GM18511 (cell line): Measurements from ENCODE around the gene SNRNP40.

Experiments used
- ATAC-seq: cut with Tn5 transposase; IDR thresholded peaks from one replicate; pipeline ENCODE4 v1.9.1; 2021; ENCODE audit warnings: mild to moderate bottlenecking, moderate library complexity; ENCODE audit not compliant: unreplicated experiment

SNRNP40 gene

GRCh38 chr1:31296486-31297276 lies at the start of gene SNRNP40, which contains the start of gene ZCCHC17:
Gene SNRNP40, minus strand, starts transcription at chr1:31296788. Its CDS starts 37 bp downstream, at chr1:31296751.
Gene ZCCHC17, plus strand, starts transcription at chr1:31297032. Its CDS starts 13,067 bp downstream, at chr1:31310099.
- ATAC-seq, result peak; percentile 98

GRCh38 chr1:31345635-31346034 lies 49.0 kb upstream of the SNRNP40 start:
- ATAC-seq, result no peak

- no peak for ATAC-seq
Measured at GRCh38 chr1:31344503-31344902, 47.9 kb upstream of the SNRNP40 start.

GRCh38 chr1:31336687-31337467 lies 40.3 kb upstream of the SNRNP40 start:
- ATAC-seq, result no peak

GRCh38 chr1:31335007-31335406 lies 38.4 kb upstream of the SNRNP40 start:
- ATAC-seq, result no peak

GRCh38 chr1:31327381-31327780 lies 30.8 kb upstream of the SNRNP40 start:
- no peak for ATAC-seq

- no peak for ATAC-seq
Measured at GRCh38 chr1:31326461-31326860, 29.9 kb upstream of the SNRNP40 start.

- ATAC-seq, result no peak
Measured at GRCh38 chr1:31324992-31325391, 28.4 kb upstream of the SNRNP40 start.

GRCh38 chr1:31324093-31324492 lies 27.5 kb upstream of the SNRNP40 start:
- ATAC-seq, result no peak

- ATAC-seq, result no peak
Measured at GRCh38 chr1:31318146-31318545, 21.6 kb upstream of the SNRNP40 start.

GRCh38 chr1:31315902-31316301 lies 19.3 kb upstream of the SNRNP40 start:
- no peak for ATAC-seq

GRCh38 chr1:31310198-31310597 lies 13.6 kb upstream of the SNRNP40 start:
- no peak for ATAC-seq

GRCh38 chr1:31308036-31308435 lies 11.4 kb upstream of the SNRNP40 start:
- ATAC-seq, result no peak

- no peak for ATAC-seq
Measured at GRCh38 chr1:31306278-31306677, 9.7 kb upstream of the SNRNP40 start.

GRCh38 chr1:31302709-31303441 lies 6.3 kb upstream of the SNRNP40 start:
- no peak for ATAC-seq

- no peak for ATAC-seq
Measured at GRCh38 chr1:31300193-31300592, 3.6 kb upstream of the SNRNP40 start.

- no peak for ATAC-seq
Measured at GRCh38 chr1:31299365-31299764, 2.8 kb upstream of the SNRNP40 start.

GRCh38 chr1:31297277-31298247 lies 974 bp upstream of the SNRNP40 start:
- ATAC-seq, result no peak

GRCh38 chr1:31295874-31296485 lies 608 bp downstream of the SNRNP40 start:
- no peak for ATAC-seq

GRCh38 chr1:31289021-31289420 lies 7.6 kb downstream of the SNRNP40 start:
- no peak for ATAC-seq
